ENCODE measurements around the gene NRN1L. TPM values are rescaled to one million over a fixed set of nuclear protein-coding genes. Genes with fewer than 3 reads are reported as not detected.

Gene NRN1L
- total RNA-seq, 1 experiment from 2014 or later, result 1.1 TPM

GRCh38 chr16:67923414-67924116 is 38.9 kb downstream of the NRN1L start:
- no TSS peak for BruUV-seq (replicated peaks)
- no peaks in the 10 kb centered on the region for H3K27me3 ChIP-seq (ENCODE audit: control insufficient read depth, insufficient read depth, low read length)
- H3K4me3 ChIP-seq (ENCODE audit: low read depth in 2 of 2, low read length in 2 of 2), result no peak overlapping the region
- H3K9me3 ChIP-seq (ENCODE audit: control insufficient read depth, insufficient read depth, low read depth, low read length), result no peaks in the 10 kb centered on the region
- no peak for DNase-seq (ENCODE audit: low read depth, low spot score)
- H3K36me3 ChIP-seq (ENCODE audit: control insufficient read depth, insufficient read depth, low read length), result no peaks in the 10 kb centered on the region
- in situ Hi-C loops (cut with HindIII; ENCODE audit: low pct_unique_long_range_greater_than_20kb, low sequenced_read_pairs) (no loop called here), intact Hi-C loops (cut with micrococcal nuclease; ENCODE audit: unreplicated experiment) (no loop called here)
- ChIA-PET CTCF (no interaction called here), POLR2A (no interaction called here)
- TF ChIP-seq CTCF (IDR thresholded peaks at IDR 0.05) (no peak), SIN3A (IDR thresholded peaks at IDR 0.05; ENCODE audit: borderline replicate concordance, insufficient read depth, low read depth, low read length) (no peak), POLR2AphosphoS5 (IDR thresholded peaks at IDR 0.05; ENCODE audit: low read depth, low read length) (no peak), REST (IDR thresholded peaks at IDR 0.05; ENCODE audit: insufficient read depth in 1 of 2, low read depth in 2 of 2, low read length in 1 of 2) (no peak), TCF7L2 (IDR thresholded peaks at IDR 0.05; ENCODE audit: low read depth, low read length) (no peak)
- no peaks in the 10 kb centered on the region for H3K4me1 ChIP-seq (ENCODE audit: control insufficient read depth, insufficient read depth, low read length)
- no peak for ATAC-seq
- H3K27ac ChIP-seq (ENCODE audit: low read length), result no peak overlapping the region

- BruUV-seq (replicated peaks), result no TSS peak
- Histone ChIP-seq H3K27ac (ENCODE audit: low read length) (no peak overlapping the region), H3K27me3 (ENCODE audit: control insufficient read depth, insufficient read depth, low read length) (no peaks in the 10 kb centered on the region), H3K9me3 (ENCODE audit: control insufficient read depth, insufficient read depth, low read depth, low read length) (no peaks in the 10 kb centered on the region), H3K4me3 (ENCODE audit: low read depth in 2 of 2, low read length in 2 of 2) (no peak overlapping the region), H3K4me1 (ENCODE audit: control insufficient read depth, insufficient read depth, low read length) (no peaks in the 10 kb centered on the region), H3K36me3 (ENCODE audit: control insufficient read depth, insufficient read depth, low read length) (no peaks in the 10 kb centered on the region)
- DNase-seq (ENCODE audit: low read depth, low spot score) (no peak), ATAC-seq (no peak)
- intact Hi-C loops (cut with micrococcal nuclease; ENCODE audit: unreplicated experiment) (no loop called here), in situ Hi-C loops (cut with HindIII; ENCODE audit: low pct_unique_long_range_greater_than_20kb, low sequenced_read_pairs) (no loop called here)
- TF ChIP-seq CTCF (IDR thresholded peaks at IDR 0.05) (no peak), REST (IDR thresholded peaks at IDR 0.05; ENCODE audit: insufficient read depth in 1 of 2, low read depth in 2 of 2, low read length in 1 of 2) (no peak), SIN3A (IDR thresholded peaks at IDR 0.05; ENCODE audit: borderline replicate concordance, insufficient read depth, low read depth, low read length) (no peak)
- CTCF ChIA-PET, result interaction anchor here (0.6 to 0.8 kb wide), 2 partner anchors 21 to 33 kb away, joined by 5 to 7 read pairs; no protein-coding TSS in a partner anchor
- POLR2A ChIA-PET, result no interaction called here
Measured at GRCh38 chr16:67924140-67924906, 39.6 kb downstream of the NRN1L start.

Data from Panc1 (cell line).